K562 (cell line): Measurements from ENCODE around the gene ITGAL. TPM values are rescaled to one million over a fixed set of nuclear protein-coding genes. Genes with fewer than 3 reads are reported as not detected.

Experiments
- FOXM1 ChIP-seq, 2 experiments: fragments of 450-650 bp in 1 of 2; sonication (generic) in 1 of 2; formaldehyde crosslinking in 1 of 2; IDR thresholded peaks; 2 replicates each; pipeline versions ENCODE4 v1.6.1 to v1.9.0; 2017 to 2022; ENCODE audit warnings: low read depth in 2 of 2, mild to moderate bottlenecking in 2 of 2, missing genetic modification reagents in 1 of 2, moderate library complexity in 1 of 2
- HDAC6 ChIP-seq: IDR thresholded peaks from 2 replicates; pipeline ENCODE4 v1.6.1; 2012; ENCODE audit warnings: low read depth, mild to moderate bottlenecking, control low read depth, inconsistent platforms, low read length, moderate library complexity
- ID3 ChIP-seq, 2 experiments: fragments of 250-450 bp in 1 of 2; fragments of 450-650 bp in 1 of 2; sonication (Bioruptor Pico) in 1 of 2; IDR thresholded peaks; 2 replicates each; pipeline versions ENCODE4 v1.6.1 to v1.8.0; 2016 to 2021; ENCODE audit warnings: mild to moderate bottlenecking in 2 of 2, moderate library complexity in 2 of 2, missing compliant biosample characterization in 1 of 2, missing genetic modification characterization in 1 of 2
- MAFG ChIP-seq: fragments of 450-650 bp; conservative IDR thresholded peaks from 2 replicates; pipeline ENCODE4 v1.6.1; 2016; ENCODE audit warnings: missing genetic modification characterization, missing compliant biosample characterization
- PTBP1 ChIP-seq: fragments of 200-400 bp; formaldehyde crosslinking; IDR thresholded peaks from 2 replicates; pipeline ENCODE4 v1.6.1; 2017; ENCODE audit warnings: low read depth, low read length
- RBM14 ChIP-seq: fragments of 200-400 bp; formaldehyde crosslinking; IDR thresholded peaks from 2 replicates; pipeline ENCODE4 v1.6.1; 2018; ENCODE audit warnings: low read depth, mild to moderate bottlenecking, low read length, moderate library complexity, borderline replicate concordance; ENCODE audit not compliant: insufficient read depth
- RNF2 ChIP-seq: sonication (generic); IDR thresholded peaks from 2 replicates; pipeline ENCODE4 v1.6.1; 2016
- SRSF1 ChIP-seq: fragments of 200-400 bp; formaldehyde crosslinking; IDR thresholded peaks from 2 replicates; pipeline ENCODE4 v1.6.1; 2017; ENCODE audit warnings: mild to moderate bottlenecking, low read depth, low read length, moderate library complexity
- TEAD4 ChIP-seq, 2 experiments: sonication (generic) in 1 of 2; formaldehyde crosslinking in 1 of 2; IDR thresholded peaks; 2 replicates each; pipeline versions ENCODE4 v1.6.1 to v1.8.0; 2012 to 2022; ENCODE audit warnings: borderline replicate concordance in 1 of 2, inconsistent platforms in 1 of 2, low read length in 1 of 2, mild to moderate bottlenecking in 1 of 2, missing genetic modification reagents in 1 of 2
- TFE3 ChIP-seq: fragments of 450-650 bp; formaldehyde crosslinking; IDR thresholded peaks from 2 replicates; pipeline ENCODE4 v1.4.0; 2020; ENCODE audit warnings: mild to moderate bottlenecking, mixed read lengths
- THRAP3 ChIP-seq: fragments of 450-650 bp; IDR thresholded peaks from 2 replicates; pipeline ENCODE4 v1.6.1; 2016; ENCODE audit warnings: mild to moderate bottlenecking, inconsistent platforms, borderline replicate concordance
- TSHZ1 ChIP-seq: fragments of 250-450 bp; sonication (Bioruptor Pico); IDR thresholded peaks from 2 replicates; pipeline ENCODE4 v1.4.0; 2020; ENCODE audit warnings: mild to moderate bottlenecking, moderate library complexity
- ZNF263 ChIP-seq: sonication (generic); formaldehyde crosslinking; IDR thresholded peaks from 2 replicates; pipeline ENCODE4 v1.8.0; 2022; ENCODE audit warnings: mild to moderate bottlenecking, missing genetic modification reagents, borderline replicate concordance
- ZNF398 ChIP-seq: fragments of 250-450 bp; sonication (Bioruptor Pico); IDR thresholded peaks from 2 replicates; pipeline ENCODE4 v1.8.0; 2021; ENCODE audit warnings: moderate library complexity, mild to moderate bottlenecking, inconsistent platforms
- ZNF449 ChIP-seq: fragments of 250-450 bp; sonication (Bioruptor Pico); IDR thresholded peaks from 2 replicates; pipeline ENCODE4 v1.8.0; 2022; ENCODE audit warnings: moderate library complexity, mild to moderate bottlenecking, inconsistent platforms
- ZNF561 ChIP-seq: fragments of 450-650 bp; formaldehyde crosslinking; conservative IDR thresholded peaks from 2 replicates; pipeline ENCODE4 v1.4.0; 2020; ENCODE audit warnings: mild to moderate bottlenecking, moderate library complexity
- polyA plus RNA-seq, 8 experiments: library from polyadenylated mRNA; depleted of rRNA in 4 of 8; stranded (reverse) in 5 of 8; unstranded in 3 of 8; fragments of >200 nt; fragmentation: Nextera tagmentation in 2 of 8; fragmentation: Illumina TruSeq in 1 of 8; extraction: Ambion mirVana in 2 of 8; extraction: Trizol in 1 of 8; gene quantifications; 2 replicates each; pipeline versions ENCODE4 v1.2.1 to v1.2.3, GENCODE V29; 2011 to 2014; ENCODE audit warnings: inconsistent platforms in 1 of 8, missing spikeins in 1 of 8
- total RNA-seq, 7 experiments: library from RNA; depleted of rRNA in 6 of 7; stranded (reverse); fragments of >200 nt in 6 of 7; fragmentation: Illumina TruSeq in 2 of 7; extraction: Trizol in 2 of 7; gene quantifications; 2 replicates each; pipeline versions ENCODE4 v1.2.1 to v1.2.3, GENCODE V29; 2011 to 2021; ENCODE audit warnings: low replicate concordance in 1 of 7

Gene ITGAL
- total and polyA plus RNA-seq, 9 of the 15 experiments (the other 6 are each of a cell fraction or from before 2014, with no cell fraction given) = 0.01 to 0.53 TPM; not detected in 7

- no peak for TF ChIP-seq ZNF398
- TF ChIP-seq HDAC6 = no peak
- no peak for TF ChIP-seq PTBP1
- no peak for TF ChIP-seq TSHZ1 (CRISPR knock-in tag)
- TF ChIP-seq TFE3 (CRISPR knock-in tag) = no peak
- no peak for TF ChIP-seq ZNF561 (CRISPR knock-in tag)
- no peak for TF ChIP-seq ZNF263 (CRISPR knock-in tag)
- TF ChIP-seq ZNF449 (CRISPR knock-in tag) = no peak
- no peak for TF ChIP-seq THRAP3
- 0 out of 2 replicates have a peak, but pooled peaks have one; percentile 37 for TF ChIP-seq MAFG (tag)
- no peak for TF ChIP-seq FOXM1 (IDR thresholded peaks at IDR 0.05; ENCODE audit: low read depth)
- no peak for TF ChIP-seq FOXM1 (CRISPR knock-in tag; IDR thresholded peaks at IDR 0.05; ENCODE audit: low read depth)
- TF ChIP-seq TEAD4 (IDR thresholded peaks at IDR 0.05; ENCODE audit: low read length) = peak; percentile 72
- TF ChIP-seq TEAD4 (CRISPR knock-in tag; IDR thresholded peaks at IDR 0.05; ENCODE audit: borderline replicate concordance) = no peak
- TF ChIP-seq RNF2 = 0 out of 2 replicates have a peak, but pooled peaks have one; percentile 38
- TF ChIP-seq RBM14 = no peak
- no peak for TF ChIP-seq SRSF1
- TF ChIP-seq ID3 (CRISPR knock-in tag; IDR thresholded peaks at IDR 0.05) = no peak
- TF ChIP-seq ID3 (tag; IDR thresholded peaks at IDR 0.05) = no peak
These were observed 69.2 kb downstream of the ITGAL start (continued) for GRCh38 chr16:30541502-30542329.
